NCI-H510A treated with DMSO at 0.1 percent for 48 hours (cell line): ENCODE results near the gene GPR158.
"Not testable (repeated sequence)": the region's sequence is repeated elsewhere in the genome, so short reads cannot be mapped to it uniquely, and the experiment has no call there.

Experiments
- DNase-seq: peaks from one replicate; lab custom pipeline; 2025; lab: John Stamatoyannopoulos, UW

GPR158 gene, protein sequence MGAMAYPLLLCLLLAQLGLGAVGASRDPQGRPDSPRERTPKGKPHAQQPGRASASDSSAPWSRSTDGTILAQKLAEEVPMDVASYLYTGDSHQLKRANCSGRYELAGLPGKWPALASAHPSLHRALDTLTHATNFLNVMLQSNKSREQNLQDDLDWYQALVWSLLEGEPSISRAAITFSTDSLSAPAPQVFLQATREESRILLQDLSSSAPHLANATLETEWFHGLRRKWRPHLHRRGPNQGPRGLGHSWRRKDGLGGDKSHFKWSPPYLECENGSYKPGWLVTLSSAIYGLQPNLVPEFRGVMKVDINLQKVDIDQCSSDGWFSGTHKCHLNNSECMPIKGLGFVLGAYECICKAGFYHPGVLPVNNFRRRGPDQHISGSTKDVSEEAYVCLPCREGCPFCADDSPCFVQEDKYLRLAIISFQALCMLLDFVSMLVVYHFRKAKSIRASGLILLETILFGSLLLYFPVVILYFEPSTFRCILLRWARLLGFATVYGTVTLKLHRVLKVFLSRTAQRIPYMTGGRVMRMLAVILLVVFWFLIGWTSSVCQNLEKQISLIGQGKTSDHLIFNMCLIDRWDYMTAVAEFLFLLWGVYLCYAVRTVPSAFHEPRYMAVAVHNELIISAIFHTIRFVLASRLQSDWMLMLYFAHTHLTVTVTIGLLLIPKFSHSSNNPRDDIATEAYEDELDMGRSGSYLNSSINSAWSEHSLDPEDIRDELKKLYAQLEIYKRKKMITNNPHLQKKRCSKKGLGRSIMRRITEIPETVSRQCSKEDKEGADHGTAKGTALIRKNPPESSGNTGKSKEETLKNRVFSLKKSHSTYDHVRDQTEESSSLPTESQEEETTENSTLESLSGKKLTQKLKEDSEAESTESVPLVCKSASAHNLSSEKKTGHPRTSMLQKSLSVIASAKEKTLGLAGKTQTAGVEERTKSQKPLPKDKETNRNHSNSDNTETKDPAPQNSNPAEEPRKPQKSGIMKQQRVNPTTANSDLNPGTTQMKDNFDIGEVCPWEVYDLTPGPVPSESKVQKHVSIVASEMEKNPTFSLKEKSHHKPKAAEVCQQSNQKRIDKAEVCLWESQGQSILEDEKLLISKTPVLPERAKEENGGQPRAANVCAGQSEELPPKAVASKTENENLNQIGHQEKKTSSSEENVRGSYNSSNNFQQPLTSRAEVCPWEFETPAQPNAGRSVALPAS (N-terminal part only)

DNA sequence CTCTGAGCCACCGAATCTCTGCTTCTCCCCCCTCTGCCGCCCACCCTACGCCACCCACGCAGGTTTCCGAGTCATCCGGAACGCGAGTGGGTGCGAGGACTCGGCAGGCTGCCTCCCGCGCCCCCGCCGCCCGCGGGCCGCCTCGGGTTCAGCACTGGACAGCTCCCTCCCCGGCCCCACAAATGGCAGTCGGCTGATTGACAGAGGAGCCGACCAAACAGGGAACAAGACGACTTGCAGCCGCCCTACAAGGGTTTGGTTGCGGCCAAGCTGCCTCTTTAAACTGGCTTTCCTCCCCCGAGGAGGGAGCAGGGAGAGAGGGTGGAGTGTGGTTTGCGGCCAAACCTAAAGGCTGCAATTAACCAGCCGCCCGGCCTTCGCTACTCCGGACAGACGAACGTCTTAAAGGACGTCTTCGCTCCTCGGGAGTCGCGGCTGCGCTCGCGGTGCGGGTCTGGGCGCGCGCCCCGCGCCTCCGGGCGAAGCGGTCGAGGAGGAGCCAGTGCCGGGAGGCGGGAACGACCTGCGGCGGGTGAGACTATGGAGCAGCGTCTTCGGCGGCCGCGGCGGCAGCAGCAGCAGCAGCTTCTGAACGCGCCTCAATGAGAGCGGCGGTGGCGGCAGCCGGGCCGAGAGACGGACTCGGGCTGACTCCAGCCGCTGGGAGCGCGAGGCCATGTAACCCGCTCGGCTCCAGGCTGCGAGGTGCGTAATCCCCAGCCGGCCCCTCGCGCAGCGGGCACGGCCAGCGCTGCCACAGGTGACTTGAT lies at the start of gene GPR158:
GPR158 (plus strand) TSS at position 541 of the 770 bp plus-strand sequence. CDS start 420 bp downstream, outside the sequence.
- peak; percentile 59 for DNase-seq

DNA sequence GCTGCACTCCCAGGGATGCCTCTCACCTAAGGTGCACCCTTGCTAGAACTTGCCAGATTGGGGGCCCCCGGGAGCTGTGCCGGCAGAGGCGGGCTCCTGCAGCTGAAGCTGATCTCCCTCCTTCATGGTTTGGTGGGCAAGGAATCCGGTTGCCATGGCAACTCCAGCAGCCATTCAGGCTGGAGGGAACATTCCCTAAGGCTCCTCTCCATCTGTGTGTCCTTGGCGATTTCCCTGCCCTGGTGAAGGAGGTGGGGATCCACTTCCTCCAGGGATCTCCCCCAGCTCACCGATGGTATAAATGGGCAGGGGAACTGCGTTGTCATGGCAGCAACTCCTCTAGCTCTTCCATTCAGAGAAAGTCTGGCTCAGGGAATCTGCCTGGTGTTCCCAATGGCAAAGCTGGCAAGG lies 49.6 kb upstream of the GPR158 start:
- DNase-seq, result no peak

DNA sequence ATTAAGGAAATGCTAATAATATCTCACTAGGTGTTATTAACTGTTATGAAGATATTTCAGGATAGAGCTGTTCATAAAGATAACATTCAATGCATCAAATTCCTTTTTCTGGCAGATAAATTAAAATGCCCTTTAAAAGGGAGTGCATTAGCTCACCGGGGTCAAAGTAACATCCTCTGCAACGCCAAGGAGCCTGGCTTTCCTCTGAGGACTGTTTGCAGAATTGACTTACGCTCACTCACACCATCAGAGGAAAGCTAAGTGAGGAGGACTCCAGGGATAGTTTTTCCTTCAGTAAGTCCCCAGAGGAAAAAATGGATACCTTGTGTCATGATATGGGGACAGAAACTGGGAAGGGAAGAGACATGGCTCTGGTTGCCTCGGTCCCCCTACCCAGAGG lies 45.2 kb upstream of the GPR158 start:
- DNase-seq, result no peak

DNA sequence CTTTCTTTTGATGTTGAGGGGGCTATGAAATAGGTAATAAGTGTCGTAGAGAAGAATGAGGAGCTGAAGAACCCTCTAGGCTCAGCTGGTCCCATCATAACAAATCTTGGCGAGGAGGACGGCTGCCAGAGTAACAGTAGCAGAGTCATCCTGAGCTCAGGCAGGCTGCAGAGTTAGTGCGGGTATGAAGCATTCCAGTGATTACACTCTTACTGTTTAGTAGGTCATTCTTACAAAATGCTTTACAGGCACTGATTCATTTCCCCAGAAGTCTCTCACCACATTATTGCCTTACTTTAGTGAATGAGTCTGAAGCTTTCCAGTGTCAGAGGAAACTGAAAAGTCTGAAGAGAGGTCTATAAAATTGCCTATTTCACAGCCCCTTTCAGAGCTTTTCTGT lies 43.9 kb upstream of the GPR158 start:
- DNase-seq, result no peak

DNA sequence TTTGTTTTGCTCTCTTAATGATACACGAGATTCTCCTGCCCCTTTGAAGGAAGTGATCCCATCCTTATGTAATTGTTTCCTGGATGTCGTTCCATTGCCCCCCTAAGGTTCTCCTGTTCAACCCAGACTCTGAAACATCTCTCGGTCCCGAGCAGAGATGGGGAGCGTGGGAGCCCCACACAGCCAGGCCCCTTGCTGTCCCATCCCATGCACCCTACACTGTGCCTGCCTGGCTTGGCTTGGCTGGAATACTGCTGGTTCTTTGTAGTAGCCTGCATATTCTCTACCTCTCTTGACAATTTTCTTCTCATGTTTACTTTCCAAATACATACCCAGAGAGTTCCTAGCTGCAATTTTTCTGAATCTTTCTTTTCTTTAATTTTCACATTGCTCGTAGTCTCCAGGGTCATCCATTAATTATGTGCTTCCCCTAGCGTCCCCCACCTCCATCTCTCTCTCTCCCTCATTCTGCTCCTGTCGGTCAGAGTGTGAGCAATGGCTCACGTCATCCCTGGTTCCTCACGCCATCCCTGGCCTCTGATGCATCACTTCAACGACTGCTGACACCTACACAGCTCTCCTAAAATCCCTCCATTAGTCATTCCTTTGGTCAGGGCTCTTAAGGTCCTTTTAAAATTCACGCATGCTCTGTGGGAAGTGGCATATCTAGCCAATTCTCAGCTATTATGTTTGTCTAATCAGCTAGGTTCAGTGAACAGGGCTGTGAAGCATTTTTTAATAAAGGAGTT lies 32.5 kb upstream of the GPR158 start:
- DNase-seq, result no peak

DNA sequence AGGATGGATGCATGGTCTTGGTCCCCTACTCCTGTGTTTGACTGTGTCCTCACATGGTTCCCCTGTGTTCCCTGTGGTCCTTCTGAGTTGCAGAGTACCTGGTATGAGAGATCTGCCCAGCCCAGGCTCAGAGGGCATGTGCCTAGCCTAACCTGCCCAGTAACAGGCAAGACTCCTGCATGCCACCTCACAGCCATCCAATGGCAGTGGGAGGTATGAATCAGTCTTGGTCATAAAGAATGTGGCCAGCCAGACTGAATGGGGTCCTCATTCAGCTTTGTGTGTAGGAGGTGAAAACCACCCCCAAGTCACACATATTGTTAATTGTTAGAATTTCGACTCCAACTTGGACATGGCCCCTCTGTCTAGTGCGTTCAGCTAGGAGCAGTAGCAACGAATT lies 17.2 kb upstream of the GPR158 start:
- no peak for DNase-seq

DNA sequence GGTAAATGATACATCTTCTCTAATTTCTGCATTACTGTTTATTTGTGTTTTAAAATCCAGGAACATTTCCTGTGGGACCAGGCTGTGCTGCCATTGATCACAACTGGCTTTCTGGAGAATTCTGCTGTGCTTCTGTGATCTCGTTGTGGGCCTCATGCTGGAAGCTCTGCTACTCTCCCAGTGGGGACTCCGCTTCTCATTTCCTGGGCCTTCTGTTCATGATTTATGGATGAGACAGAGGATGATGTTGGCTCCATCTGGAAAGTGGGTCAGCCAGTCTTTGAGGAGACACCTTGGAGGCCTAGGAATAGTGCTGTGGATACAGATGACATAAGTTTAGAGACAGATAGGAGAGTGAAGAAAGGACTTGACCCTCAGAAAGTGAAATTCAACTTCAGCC lies 15.2 kb upstream of the GPR158 start:
- no peak for DNase-seq

DNA sequence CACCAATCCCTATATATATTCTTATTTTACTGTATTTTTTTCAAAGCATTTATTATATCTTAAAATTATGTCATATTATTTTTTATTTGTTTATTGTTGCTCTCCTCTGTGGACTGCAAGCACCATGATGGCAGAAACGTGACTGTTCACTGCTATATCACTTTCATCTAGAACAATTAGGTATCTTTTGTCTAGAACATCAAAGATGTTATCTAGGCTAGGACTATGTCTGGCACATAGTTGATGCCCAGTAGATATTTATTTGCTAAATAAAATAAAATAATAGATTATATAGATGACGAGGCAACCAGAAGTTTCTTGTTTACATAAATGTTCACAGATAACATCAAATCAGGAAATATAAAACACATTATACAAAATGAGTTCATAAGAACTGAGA lies 12.4 kb upstream of the GPR158 start:
- DNase-seq, result no peak

DNA sequence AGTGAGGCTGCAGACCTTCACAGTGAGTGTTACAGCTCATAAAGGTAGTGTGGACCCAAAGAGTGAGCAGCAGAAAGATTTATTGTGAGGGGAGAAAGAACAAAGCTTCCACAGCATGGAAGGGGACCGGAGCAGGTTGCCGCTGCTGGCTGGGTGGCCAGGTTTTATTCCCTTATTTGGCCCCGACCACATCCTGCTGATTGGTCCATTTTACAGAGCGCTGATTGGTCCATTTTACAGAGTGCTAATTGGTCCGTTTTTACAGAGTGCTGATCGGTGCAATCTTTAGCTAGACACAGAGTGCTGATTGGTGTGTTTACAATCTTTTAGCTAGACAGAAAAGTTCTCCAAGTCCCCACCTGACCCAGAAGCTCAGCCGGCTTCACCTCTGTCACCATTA lies 11.3 kb upstream of the GPR158 start:
- DNase-seq, result not testable (repeated sequence)

DNA sequence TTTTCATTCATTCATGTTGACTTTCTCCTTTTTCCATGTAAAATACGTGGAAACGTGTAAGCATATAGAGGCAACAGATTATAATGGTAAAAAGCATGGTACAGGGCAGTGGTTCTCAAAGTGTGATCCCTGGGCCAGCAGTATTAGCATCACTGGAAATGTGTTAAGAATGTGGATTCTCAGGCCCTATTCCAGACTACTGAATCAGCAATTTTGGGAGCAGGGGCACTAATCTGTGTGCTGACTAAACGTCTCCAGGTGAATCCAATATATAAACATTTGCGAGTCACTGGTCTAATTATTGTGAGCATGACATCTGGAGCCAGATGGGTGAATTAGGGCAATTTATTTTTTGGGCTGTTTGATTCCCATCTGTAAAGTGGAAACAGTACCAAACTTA lies 5.1 kb upstream of the GPR158 start:
- no peak for DNase-seq

DNA sequence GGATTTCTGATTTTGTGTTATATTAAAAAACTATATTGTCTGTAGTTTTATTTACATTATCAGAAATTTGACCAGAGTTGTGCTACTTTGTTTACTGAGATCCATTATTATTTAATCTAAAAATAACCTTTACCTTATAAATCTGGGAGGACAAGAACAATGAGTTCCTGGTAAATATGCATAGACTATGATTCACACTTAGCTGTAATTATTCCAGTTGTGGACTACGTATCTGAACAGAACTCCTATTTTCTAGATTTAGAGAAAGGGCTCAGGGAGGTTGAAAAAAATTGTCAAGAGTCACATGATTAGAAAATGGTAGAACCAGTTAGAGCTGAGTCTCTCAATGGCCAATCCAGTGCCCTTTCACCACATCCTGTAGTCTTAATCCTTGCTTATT lies 4.2 kb upstream of the GPR158 start:
- DNase-seq, result no peak

DNA sequence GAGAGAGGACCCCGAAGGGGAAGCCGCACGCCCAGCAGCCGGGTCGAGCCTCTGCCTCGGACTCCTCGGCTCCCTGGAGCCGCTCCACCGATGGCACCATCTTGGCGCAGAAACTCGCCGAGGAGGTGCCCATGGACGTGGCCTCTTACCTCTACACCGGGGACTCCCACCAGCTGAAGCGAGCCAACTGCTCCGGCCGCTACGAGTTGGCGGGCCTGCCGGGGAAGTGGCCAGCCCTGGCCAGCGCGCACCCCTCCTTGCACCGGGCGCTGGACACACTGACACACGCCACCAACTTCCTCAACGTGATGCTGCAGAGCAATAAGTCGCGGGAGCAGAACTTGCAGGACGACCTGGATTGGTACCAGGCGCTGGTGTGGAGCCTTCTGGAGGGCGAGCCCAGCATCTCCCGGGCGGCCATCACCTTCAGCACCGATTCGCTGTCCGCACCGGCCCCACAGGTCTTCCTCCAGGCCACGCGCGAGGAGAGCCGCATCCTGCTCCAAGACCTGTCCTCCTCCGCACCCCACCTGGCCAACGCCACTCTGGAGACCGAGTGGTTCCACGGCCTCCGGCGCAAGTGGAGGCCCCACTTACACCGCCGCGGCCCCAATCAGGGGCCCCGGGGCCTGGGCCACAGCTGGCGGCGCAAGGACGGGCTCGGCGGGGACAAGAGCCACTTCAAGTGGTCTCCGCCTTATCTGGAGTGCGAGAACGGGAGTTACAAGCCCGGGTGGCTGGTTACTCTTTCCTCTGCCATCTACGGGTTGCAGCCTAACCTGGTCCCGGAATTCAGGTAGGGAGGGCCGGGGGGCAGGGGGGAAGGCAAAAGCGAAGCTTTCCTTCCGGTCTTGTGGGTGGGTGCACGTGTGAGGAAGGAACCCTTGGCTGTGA lies 973 bp downstream of the GPR158 start:
- no peak for DNase-seq

DNA sequence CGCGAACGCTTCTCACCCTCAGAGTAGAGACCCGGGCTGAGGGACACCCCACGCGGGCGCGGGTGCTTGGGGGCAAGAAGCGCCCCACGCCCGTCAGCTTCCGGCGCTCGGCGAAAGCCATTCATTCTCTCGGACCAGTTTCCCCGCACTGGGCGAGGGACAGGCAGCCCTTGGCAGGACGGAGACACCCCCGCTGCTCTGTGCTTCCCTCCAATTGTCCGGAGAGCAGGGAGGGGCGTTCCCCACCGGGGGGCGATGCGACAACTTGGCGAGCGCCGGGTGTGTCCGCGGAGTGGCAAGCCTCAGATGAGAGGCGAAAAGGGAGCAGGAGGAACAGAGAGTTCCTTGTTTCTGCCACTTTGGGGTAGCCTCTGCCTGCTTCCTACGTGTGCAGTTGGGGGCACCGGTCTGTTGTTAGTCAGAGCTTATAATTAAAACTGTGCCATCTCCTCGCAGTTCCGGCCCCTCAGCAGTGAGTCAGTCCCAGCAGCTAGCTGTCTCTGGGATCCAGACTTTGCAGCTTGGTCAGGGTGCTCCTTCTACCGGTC lies 1.7 kb downstream of the GPR158 start:
- no peak for DNase-seq

DNA sequence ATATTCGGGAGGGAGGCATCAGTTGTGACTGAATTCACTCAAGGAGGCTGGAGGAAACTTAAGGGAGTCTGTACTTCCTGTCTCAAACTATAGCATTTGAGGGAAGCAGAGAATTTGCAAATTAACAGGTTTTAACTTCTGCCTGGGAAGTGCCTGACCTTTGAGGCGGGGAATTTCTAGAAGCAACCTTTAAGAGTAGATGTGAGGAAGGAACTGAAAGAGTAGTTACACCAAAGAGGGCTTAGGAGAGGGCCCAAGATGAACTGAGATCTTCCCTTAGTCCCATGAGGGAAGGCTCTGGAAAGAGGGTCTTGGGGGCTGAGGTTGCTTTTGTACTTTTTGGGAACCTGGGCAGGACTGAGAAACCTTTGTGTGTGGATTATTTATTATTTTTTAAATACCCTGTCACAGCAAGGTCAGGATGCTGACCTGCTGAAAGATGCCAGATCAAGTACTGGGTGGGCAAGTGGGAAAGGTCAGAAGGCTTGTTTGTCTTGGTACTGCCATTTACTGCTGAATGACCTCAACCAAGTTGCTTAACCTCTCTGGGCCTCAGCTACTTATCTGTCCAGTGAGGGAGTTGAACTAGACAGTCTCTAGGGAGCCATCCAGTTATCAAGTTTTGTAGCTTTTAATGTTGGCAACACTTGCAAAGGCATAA lies 2.4 kb downstream of the GPR158 start:
- DNase-seq, result no peak

DNA sequence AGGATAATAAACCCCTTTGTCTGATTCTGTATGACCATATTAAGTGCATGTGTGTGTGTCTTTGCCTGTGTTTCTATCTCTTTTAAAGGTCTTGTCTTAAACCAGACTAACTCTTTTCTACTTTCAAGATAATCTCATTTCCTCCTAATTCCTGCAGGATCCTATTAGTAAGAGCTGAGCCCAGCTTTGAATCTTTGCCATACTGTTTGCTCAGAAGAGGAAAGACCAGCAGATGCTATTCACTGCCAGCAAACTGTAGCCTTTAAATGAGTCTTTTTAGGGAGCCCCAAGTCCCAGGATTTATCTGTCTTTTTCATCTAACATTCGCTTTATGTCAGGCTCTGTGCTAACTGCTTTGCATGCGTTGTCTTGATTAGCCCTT lies 2.9 kb downstream of the GPR158 start:
- DNase-seq, result no peak

DNA sequence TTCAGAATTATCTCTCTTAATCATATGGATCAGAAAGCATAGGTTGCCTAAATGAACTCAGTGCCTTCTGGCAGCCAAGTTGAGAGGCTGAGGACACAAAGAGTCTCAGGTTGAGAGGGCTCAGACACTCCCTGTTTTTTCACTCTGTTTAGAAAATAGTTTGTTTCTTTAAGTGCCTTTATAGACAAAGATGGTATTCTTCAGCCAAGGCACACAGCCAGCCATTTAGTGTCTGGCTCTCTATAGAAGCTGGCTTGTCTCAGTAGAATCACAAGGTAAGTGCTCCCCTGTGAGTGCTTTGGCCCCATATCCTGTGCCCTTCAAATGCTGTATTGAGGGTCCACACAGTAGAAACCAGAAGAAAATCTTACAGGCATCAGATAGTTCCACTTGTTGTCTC lies 3.6 kb downstream of the GPR158 start:
- no peak for DNase-seq

DNA sequence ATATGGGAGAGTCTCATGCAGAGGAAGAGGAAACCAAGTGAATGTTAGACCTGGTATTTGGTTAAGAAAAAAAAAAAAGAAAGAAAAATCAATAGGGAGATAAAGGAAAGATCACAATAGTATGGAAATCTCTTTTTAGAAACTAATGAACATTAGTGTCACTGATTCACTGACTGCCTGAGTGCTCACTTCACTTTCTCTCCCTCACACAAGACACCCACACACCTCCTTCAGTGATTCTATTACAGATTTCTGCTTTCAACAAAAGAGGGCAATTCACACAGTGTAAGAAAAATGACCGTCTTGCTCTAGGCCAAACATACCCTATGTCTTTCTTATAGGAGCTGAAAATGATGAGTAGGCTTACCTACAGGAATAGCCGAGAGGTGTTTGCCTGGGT lies 6.0 kb downstream of the GPR158 start:
- no peak for DNase-seq

DNA sequence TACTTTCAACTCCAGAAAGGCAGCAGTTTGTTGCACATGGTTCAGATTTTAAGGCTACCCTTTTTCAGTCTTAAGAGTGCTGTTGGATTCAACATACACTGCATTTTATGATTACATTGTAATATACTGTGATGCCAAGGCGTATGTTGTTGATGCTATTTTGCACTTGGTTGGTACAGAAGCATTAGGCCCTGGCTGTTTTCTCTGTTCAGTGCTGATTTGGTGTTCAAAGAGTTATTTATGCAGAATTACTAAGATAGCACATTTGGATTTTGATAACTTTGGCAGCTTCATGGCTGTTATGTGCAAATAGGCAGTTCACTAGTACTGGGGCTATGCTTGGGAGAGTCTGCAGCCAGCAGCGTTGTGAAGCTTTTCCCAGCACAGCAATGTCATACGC lies 7.8 kb downstream of the GPR158 start:
- no peak for DNase-seq
